HL-60 (cell line): ENCODE measurements around the gene LSM10.

ENCODE experiments used
- GABPA ChIP-seq: IDR thresholded peaks from 2 replicates; pipeline ENCODE4 v1.6.1; 2012; ENCODE audit warnings: low read depth
- POLR2AphosphoS5 ChIP-seq: IDR thresholded peaks from 2 replicates; pipeline ENCODE4 v1.6.1; 2012; ENCODE audit warnings: low read depth
- TF ChIP-seq, protein P1 (sequence below): IDR thresholded peaks from one replicate; pipeline ENCODE4 v1.5.1; 2011; ENCODE audit warnings: low read length, control low read depth, inconsistent platforms; ENCODE audit not compliant: insufficient read depth
- TF ChIP-seq, protein P2 (sequence below): IDR thresholded peaks from 2 replicates; pipeline ENCODE4 v1.6.1; 2012; ENCODE audit warnings: low read depth; ENCODE audit not compliant: insufficient replicate concordance

DNA sequence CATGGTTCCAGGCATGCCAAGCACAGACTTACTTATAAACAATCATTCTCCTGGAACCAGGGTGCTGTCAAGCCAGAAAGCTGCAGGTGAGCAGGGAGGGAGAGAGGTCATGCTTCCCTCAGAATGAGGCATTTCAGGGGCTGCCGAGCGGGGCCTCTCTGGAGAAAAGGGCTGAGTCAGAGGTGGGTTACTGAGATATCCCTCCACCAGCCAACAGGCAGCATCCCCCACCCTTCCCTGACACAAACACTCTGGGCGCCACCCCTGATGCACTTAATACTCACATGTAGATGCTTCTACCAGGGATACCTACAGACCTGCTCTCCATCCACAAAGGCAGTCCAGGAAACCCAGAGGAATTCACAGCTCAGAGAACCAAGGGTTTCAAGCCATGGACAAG is 25.1 kb downstream of the LSM10 start:
- TF ChIP-seq, protein P1, sequence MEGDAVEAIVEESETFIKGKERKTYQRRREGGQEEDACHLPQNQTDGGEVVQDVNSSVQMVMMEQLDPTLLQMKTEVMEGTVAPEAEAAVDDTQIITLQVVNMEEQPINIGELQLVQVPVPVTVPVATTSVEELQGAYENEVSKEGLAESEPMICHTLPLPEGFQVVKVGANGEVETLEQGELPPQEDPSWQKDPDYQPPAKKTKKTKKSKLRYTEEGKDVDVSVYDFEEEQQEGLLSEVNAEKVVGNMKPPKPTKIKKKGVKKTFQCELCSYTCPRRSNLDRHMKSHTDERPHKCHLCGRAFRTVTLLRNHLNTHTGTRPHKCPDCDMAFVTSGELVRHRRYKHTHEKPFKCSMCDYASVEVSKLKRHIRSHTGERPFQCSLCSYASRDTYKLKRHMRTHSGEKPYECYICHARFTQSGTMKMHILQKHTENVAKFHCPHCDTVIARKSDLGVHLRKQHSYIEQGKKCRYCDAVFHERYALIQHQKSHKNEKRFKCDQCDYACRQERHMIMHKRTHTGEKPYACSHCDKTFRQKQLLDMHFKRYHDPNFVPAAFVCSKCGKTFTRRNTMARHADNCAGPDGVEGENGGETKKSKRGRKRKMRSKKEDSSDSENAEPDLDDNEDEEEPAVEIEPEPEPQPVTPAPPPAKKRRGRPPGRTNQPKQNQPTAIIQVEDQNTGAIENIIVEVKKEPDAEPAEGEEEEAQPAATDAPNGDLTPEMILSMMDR = no peak
- TF ChIP-seq GABPA (no peak), POLR2AphosphoS5 (no peak)
- TF ChIP-seq, protein P2, sequence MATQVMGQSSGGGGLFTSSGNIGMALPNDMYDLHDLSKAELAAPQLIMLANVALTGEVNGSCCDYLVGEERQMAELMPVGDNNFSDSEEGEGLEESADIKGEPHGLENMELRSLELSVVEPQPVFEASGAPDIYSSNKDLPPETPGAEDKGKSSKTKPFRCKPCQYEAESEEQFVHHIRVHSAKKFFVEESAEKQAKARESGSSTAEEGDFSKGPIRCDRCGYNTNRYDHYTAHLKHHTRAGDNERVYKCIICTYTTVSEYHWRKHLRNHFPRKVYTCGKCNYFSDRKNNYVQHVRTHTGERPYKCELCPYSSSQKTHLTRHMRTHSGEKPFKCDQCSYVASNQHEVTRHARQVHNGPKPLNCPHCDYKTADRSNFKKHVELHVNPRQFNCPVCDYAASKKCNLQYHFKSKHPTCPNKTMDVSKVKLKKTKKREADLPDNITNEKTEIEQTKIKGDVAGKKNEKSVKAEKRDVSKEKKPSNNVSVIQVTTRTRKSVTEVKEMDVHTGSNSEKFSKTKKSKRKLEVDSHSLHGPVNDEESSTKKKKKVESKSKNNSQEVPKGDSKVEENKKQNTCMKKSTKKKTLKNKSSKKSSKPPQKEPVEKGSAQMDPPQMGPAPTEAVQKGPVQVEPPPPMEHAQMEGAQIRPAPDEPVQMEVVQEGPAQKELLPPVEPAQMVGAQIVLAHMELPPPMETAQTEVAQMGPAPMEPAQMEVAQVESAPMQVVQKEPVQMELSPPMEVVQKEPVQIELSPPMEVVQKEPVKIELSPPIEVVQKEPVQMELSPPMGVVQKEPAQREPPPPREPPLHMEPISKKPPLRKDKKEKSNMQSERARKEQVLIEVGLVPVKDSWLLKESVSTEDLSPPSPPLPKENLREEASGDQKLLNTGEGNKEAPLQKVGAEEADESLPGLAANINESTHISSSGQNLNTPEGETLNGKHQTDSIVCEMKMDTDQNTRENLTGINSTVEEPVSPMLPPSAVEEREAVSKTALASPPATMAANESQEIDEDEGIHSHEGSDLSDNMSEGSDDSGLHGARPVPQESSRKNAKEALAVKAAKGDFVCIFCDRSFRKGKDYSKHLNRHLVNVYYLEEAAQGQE = no peak
